HG03342 (cell line): ENCODE measurements around the gene FAM53B.

ENCODE experiments used
- ATAC-seq: cut with Tn5 transposase; IDR thresholded peaks from one replicate; pipeline ENCODE4 v1.9.1; 2021; ENCODE audit warnings: mild to moderate bottlenecking, moderate library complexity; ENCODE audit not compliant: unreplicated experiment

The FAM53B gene

DNA sequence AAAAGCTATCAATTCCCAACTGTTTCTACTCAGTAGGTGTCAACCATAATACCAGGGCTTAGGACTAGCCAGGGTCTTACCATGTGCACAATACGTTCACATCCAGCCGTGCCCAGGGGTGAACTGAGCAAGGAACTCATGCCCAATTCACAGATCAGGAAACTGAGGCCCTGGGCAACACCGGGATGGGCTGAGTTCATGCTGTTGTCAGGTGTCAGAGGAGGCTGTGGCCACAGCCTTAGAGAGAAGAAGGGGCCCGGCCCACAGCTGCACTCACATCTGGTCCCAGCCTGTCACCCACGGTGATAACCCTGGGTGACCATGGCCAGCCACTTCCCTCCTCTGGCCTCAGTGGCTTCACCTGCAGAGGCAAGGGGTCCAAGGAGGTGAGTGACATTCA is 92.0 kb downstream of the FAM53B start:
- ATAC-seq, result no peak

DNA sequence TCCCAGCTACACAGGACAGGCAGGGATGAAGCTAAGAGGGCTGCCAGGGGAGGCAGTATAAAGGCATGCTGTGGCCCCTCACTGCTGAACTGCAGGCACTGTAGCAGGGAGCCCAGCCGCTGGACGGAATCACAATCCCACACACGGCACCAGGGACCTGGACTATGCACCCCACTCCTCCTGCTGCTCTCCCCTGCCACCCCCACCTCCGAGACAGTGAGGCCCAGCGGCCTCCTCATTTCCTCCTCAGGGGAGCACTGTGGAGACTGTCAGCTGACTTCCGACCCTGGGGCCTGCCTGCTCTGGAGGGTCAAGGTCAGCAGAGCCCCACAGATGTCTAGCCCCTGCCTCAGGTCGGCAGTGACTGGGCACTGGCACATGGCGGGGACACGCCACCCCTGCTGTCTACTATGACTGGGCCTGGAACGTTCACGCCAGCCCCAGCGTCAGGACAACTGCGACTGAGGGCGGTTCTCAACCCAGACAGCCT is 92.7 kb downstream of the FAM53B start:
- ATAC-seq, result no peak

DNA sequence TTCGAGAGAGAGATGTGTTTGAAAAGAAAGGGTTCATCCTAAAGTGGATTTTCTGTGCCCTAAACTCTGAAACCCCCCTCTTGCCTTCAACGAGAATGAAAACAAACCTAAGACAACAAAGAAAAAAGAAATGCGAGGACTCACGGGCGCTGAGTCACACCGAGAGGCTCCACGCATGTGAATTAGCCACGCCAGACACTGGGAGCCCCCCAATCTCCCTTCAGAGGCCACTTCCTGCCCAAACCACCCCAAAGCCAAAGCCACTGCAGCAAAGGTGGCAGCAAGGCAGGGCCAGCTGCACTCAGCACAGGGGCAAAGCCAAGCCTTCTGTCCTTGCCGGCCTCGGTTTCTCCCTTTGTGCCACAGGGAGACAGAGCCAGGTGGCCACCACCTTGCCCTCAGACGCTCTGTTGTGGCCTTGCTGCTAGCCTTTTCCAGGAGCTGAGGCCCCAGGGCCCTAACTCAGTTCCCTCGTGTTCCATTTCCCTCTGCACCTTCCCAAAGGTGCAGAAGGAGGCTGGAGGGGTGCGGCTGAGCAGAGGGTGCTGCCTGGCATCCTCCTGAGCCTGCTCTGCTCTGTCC is 93.3 kb downstream of the FAM53B start:
- peak; percentile 34 for ATAC-seq

DNA sequence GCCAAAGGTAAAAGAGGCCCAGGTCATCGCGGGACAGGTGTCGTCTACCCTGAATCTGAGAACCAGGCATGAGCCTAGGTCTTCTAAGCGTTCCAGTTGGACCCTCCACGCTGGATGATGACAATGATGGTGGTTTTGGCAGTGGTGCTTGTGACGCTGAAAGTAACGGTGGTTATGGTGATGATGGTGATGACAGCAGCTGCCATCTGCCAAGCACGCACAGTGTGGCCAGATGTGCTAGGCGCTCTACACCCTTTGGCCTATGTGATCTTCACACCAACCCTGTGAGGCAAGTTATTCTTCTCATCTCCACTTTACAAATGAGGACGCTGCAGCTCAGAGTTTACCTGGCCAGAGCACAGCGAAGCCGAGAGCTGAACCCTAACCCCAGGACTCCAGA is 93.9 kb downstream of the FAM53B start:
- no peak for ATAC-seq

DNA sequence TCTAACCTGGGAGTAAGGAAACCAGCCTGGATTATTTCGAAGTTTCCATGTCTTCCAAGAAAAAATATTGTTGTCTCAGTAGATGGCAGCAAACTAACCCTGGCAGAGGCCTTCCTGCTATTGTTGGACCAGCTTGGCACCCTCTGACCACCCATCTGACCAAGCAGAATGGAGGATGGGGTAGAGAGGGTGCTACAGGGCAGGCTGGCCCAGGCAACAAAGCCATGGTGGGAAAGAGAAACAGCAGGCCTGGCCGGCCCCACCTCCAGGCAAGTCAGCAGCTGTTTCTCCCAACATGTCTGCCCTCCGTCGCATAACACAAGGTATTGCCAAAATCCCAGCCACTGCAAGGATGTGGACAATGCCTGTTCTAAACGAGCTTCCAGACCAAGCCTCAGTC is 95.0 kb downstream of the FAM53B start:
- ATAC-seq, result no peak

DNA sequence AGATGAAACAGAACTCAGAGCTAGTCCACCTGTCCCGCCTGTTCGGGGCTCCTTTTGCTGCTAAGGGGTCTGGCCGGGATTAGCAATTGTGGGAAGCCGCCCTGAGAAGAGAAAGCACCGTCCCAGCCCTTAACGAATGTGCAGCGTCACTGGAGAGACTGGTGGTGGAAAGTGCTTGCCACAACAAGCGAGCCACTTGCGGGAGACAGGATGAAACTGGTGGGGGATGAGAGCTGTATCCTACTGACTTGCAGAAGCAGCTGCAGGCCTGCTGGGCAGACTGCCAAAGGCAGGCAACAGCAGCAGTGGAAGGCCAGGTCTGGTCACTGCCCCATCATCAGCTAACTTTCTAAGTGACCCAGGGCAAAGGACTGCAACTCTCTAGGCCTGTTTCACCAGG is 95.4 kb downstream of the FAM53B start:
- ATAC-seq, result no peak

DNA sequence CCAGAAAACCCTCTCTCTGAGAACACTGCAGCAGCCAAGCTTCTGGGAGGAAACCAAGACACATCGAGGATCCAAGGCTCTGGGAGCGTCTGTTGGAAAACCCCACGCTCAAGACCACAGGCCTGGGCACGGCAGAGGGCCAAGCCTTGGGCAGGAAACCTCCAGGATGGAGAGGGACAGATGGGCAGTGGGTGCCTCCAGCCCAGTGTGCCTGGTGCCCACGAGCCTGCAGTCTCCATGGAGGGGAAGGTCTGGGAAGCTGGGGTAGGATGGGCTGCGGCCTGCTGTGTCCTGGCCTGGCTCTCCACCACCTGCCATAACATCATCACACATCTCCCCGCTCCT is 96.1 kb downstream of the FAM53B start:
- ATAC-seq, result no peak

DNA sequence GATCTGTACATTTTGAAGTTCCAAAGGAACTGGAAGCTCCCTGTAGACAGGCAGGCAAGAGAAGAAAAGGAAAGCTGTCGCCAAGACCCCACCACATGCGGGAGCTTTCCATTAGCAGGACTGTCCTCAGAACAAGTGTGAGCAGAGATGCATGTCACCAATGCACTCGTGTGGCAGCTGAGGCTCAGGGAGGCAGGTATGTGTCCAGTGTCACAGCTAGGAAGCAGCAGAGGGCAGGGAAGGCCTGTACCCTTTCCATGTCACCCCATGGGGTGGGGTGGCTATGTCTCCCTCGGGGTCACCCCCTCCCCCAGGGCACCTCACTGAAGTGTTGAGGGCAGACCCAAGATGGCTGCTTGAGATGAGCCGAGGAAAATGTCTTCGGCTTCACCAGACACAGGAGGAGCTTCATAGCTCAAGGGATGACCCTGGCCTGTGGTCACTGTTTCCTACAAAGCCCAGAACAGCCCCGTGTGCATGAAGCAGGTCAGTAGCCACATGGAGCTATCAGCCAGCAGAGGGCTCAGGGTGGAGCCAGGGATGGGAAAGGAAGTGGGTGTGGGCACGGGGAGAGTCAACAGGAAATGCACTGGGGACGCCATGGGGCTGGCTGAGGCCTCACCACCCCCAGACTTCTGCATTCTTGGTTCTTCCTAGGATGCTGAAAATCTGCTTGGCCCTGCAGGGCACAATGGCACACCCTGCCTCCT is 96.6 kb downstream of the FAM53B start:
- ATAC-seq, result peak; percentile 47

DNA sequence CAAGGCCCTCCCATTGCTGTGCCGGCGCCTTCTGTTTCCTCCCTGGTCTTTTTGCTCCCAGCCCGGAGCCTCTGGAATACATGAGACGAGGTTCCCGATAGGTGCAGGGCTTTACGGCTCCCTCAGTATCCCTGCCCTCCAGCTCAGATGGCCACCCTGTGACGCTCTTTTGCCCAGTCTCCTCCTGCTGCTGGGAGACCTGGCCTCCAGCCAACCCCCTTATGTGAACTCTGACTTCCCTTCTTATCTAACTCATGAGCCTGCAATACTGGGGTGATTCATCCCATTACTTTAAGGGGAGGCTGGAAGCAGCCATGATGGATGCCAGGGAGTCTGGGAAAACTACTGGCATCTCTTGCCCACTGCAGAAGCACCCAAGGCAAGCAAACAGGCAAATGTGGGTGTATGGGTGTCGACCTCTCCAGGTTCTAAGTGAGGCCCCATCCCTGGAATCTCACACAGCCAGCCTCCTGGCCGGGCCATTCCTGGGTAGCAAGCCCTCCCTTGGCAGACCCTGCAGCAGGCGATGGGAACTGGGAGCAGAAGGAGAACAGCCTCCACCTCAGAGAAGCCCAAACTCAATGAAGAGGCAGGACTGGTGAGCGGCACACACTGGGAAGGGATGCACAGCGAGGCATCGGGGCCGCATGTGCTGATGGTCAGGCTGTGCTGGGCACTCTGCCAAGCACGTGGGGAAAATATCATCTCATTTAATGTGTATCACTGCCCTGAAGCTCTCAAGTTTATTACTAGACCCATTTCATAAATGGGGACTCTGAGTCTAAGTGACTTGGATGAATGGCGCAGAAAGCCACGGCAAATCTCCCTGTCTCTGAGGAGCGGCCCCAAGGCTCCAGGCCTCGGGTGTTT is 97.5 kb downstream of the FAM53B start:
- no peak for ATAC-seq

DNA sequence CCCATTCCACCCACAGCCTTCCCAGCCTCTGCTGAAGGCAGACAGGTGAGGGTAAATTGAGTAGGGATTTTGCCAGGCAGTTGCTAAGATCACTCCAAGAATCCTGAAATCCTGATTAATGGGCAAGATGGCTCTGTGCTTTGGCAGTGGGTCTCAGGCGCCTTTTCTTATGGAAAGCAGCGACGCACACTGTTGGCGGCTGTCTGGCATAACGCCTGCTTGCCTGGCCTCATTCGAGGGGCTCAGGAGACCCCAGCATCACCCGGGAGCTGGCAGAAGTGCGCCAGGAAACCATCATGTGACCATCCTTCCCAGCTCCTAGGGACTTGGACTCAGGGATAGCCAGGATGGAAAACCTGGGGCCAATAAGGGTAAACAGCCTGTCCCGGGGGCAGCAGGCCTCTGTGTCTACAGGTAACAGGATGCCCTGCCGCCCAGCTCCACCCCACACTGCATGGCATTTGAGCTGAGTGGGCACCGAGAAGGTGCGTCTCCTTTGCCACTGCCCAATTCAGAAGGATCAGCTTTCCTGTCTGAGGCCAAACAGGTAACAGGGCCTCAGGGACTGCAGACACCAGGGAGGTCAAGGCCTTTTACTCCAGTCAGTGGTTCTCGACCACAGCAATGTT is 98.6 kb downstream of the FAM53B start:
- no peak for ATAC-seq

DNA sequence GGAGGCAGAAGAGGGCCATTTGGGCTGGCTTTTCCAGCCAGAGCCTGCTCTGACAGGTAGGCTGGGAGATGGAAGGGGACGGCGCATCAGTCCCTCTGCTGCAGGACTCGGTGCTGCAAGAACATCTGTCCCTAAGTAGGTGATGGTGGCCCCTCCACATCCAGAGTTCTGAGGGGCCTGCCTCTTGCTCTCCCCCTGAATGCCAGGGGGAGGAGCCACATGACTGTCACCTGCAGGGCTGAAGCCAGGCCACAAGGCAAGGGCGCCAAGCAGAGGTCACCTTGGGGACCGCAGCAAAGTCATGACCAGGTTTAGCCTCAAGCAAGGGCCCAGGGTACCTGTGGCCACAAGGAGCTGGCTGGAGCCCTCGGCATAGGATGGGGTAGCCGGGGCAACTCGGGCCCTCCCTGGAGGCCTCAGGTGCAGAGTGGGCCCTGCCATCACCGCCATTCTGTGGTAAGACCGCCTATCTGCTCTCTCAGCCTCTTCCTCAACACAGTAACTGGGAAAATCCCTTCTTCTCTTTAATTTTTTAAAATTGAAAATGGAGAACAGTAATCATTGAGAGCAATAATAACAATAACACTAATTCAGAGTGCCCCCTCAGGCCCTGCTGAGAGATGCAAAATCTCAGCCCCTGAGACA is 99.3 kb downstream of the FAM53B start:
- no peak for ATAC-seq

DNA sequence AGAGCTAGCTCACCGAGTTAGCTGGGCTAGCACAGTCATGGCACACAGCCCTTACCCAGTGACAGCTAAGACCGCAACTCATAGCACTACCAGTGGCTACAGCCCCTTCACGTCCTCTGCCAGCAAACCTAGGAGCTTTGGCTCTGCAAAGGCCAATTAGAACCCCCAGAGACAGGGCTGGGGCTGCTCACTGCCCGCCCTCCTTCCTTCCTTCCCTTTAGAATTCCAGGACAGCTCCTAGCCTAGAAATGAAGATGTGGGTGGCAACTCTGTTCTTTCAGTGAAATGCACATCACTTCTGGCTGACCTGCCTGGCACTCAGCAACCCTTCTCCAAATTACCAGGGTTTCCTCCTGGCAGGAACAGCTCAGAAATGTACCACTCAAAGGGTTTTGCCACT is 99.9 kb downstream of the FAM53B start:
- ATAC-seq, result no peak

DNA sequence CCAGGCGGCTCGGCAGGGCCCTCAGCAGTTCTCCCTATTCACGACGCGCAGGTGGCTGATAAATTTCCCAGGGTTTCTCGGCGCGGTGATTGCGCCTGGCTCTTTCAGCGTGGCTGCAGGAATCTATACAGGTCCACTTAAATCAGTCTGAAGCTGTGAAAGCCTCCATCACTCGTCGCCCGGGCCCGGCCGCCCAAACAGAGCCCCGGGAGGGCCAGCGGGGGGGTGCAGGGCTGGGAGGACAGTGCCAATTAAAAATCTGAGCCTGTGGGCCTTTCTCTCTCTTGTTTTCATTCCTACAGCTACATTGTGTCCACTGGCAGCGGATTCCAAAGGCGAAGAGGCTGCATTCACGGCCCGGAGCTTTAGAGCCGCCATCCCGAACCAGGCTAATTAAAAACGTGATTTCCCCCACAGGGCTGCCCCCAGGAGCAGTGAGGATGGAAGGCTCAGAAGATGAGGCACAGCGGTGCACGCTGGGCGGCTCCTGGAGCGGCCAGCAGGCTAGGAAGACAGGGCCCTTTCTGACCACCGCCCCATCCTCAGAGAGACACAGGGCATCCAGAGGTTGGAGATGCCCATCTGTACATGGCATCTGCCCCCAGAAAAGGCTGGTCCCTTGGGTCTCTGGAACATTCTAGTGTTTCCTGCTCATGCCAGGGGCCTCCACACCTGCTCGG is 100.7 kb downstream of the FAM53B start:
- ATAC-seq, result no peak

DNA sequence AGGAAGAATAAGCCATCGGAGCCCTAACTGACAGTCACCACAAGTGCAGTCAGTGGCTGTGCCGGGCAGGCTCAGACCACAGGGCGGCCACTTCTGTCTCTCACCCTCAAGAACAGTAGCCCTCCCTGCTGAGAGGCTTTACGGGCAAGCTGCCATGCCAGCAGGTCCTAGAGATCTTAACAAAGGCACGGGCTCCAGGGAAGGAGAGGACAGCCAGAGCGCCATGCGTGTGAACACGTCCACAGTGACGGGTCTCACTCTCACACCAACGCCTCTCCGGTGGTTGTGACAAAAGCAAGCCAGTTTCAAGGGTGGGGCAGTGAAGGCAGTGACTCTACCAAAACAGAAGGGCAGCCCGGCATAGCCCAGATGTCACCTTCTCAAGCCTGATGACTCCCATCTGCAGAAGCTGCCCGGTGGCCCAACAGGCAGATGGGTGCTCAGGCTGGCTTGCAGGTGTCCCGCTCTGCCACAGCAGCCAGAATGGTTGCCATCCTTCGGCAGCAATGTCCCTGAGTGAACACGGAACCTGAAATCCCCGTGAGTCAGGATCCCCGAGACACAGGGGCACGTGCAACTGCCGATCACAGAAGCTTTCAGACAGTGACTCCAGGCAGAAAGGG is 102.0 kb downstream of the FAM53B start:
- ATAC-seq, result no peak

DNA sequence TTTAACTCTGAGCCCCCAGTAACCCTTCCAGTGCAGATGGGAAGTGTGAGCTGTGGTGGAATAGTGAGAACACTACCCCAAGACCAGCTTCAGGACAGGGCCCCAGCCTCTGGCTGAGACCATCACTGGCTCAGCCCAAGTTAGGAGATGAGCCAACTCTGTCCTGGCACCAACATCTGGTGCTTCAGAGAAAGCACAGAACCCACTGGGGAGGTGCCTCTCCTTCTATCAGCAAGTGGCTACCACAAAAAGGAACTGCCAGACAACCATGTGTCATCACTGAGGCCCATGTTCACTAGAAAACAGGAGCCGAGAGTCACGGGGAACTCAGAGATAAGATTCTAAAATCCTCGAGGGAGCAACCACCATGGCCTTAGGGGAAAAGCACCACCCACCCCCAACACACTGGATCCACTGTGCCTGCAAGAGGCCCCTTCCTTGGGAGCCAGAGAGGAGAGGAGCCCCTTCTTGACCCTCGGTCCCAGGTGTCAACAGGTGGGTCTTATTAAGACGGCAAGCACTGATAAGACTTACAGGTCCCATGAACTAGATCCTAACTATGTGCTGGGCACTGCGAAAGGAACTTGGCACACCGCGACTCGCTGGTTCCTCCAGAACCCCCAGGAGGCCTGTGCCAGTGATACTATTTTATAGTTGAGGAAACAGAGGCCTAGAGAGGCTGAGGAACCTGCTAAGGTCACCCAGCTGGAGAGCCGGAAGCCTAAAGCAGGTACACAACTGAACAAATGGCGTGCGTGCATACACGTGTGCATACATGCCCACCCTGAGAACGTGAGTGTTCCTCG is 102.7 kb downstream of the FAM53B start:
- ATAC-seq, result peak; percentile 59

DNA sequence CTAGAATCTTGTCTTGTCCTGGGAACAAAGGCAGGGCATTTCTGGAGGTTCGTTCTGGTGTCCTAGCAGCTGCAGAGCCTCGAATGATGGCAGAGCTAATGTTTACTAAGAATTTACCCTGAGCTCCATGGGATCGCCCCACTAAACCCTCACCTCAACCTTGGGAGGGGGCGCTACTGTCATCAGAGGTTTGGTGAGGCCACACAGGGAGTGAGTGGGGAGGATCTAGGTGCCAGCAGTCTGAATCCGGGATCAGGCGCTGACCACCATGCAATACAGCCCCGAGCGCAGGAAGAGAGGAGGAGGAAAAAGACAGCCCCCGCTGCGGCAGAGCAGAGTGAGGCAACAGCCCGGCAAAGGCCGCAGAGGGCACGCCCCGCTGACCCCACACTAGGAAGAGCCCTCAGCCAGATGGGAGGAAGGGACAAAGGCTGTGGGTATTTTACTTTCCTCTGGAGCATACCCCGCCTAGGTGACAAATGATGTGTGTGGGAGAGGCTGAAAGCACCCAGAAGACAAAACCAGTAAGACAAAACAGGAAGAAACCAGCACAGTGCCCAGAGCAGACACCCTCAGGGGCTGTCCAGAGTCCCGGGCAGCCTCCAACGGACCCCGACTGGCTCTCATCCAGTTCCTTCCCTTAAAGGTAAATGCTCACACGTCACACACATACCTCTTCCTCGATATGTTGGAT is 103.5 kb downstream of the FAM53B start:
- ATAC-seq, result peak; percentile 46

DNA sequence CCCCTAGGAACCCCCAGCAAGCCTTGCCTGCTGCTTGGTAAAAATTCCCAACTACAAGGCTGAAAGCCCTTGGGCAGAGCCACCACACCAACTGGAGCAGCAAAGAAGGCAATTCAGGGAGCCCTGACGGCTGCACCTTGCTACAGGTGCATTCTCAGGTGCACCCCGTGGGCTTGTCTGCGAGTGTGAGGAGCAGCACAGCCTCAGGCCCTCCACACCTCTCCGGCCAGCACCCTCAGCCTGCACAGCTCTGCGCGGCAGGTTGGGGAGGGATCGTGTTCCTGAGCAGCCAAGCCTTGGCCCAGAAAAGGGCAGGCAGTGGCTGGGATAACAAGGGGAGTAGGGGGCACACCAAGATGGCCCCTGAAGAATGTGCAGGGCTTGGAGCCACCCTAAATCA is 104.1 kb downstream of the FAM53B start:
- ATAC-seq, result no peak

DNA sequence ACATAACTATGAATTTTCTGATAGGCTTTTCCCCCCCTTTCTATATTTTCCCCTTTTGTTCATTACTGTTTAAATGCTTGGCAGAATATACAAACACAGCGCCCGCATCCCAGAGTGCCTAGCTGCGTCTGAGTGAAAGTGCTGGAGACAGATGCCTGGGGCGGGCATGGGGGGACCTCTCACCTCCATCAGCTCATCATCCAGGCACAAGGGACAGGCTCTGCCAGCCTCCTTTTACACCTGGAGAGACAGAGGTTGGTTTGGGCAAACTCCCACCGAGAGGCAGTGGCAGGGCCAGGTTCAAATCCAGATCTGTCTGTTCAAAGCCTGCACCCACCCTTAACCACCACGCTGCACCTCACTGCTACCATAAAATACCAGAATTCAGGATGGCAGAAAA is 104.5 kb downstream of the FAM53B start:
- no peak for ATAC-seq

DNA sequence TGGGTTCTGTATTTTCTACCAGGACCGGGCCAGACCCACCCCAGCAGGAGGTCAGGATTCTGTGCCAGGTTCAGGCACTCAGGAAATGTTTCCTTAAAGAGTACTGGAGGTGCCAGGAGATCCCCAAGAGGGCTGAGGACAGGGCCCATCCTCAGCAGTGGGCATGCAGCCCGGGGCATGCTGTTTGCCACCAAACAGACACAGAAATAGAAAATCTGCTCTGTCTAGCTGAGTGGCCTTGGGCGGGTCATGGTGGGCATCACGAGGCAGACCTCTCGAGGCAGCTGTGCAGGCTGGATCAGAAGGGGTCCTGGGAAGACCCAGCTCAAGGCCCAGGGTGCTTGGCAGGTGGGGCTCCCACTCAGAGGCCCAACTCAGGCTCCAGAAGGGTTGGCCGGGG is 105.0 kb downstream of the FAM53B start:
- ATAC-seq, result no peak
